K562 (cell line): ENCODE data around the gene ADGRG1. TPM values are rescaled to one million over a fixed set of nuclear protein-coding genes. Genes with fewer than 3 reads are reported as not detected.

Experiments
- CBFA2T3 ChIP-seq: fragments of 450-650 bp; IDR thresholded peaks from 2 replicates; pipeline ENCODE4 v1.6.1; 2017
- CBX1 ChIP-seq: sonication (generic); IDR thresholded peaks from 2 replicates; pipeline ENCODE4 v1.6.1; 2016; ENCODE audit warnings: antibody characterized with exemption, low read depth, mild to moderate bottlenecking
- ELK1 ChIP-seq: sonication (generic); formaldehyde crosslinking; IDR thresholded peaks from 2 replicates; pipeline ENCODE4 v1.8.1; 2022; ENCODE audit warnings: missing genetic modification reagents
- ETV6 ChIP-seq, 3 experiments: fragments of 150-350 bp in 1 of 3; sonication (generic) in 1 of 3; formaldehyde crosslinking in 1 of 3; IDR thresholded peaks; 2 replicates each; pipeline versions ENCODE4 v1.6.1 to v1.8.0; 2014 to 2022; ENCODE audit warnings: borderline replicate concordance in 2 of 3, low read depth in 2 of 3, antibody characterized with exemption in 1 of 3, low read length in 1 of 3, mild to moderate bottlenecking in 1 of 3, missing genetic modification reagents in 1 of 3
- FUS ChIP-seq: fragments of 200-400 bp; formaldehyde crosslinking; optimal IDR thresholded peaks from 2 replicates; pipeline ENCODE3; 2017; ENCODE audit warnings: low read depth, low read length
- HMBOX1 ChIP-seq: sonication (generic); IDR thresholded peaks from 2 replicates; pipeline ENCODE4 v1.6.1; 2016
- JUN ChIP-seq, 2 experiments: sonication (generic) in 1 of 2; formaldehyde crosslinking in 1 of 2; IDR thresholded peaks; 2 replicates each; pipeline versions ENCODE4 v1.6.1 to v1.8.0; 2012 to 2022; ENCODE audit warnings: borderline replicate concordance in 2 of 2, mild to moderate bottlenecking in 2 of 2, improper control_type of control experiment in 1 of 2, low read depth in 1 of 2, low read length in 1 of 2, missing genetic modification reagents in 1 of 2
- LCOR ChIP-seq: sonication (generic); formaldehyde crosslinking; IDR thresholded peaks from 2 replicates; pipeline ENCODE4 v1.8.0; 2022; ENCODE audit warnings: mild to moderate bottlenecking, missing genetic modification reagents
- PBX2 ChIP-seq, 2 experiments: IDR thresholded peaks in 1 of 2; conservative IDR thresholded peaks in 1 of 2; 2 replicates each; pipeline ENCODE4 v1.6.1; 2016; ENCODE audit warnings: low read depth in 2 of 2, mild to moderate bottlenecking in 1 of 2, missing compliant biosample characterization in 1 of 2, missing genetic modification characterization in 1 of 2, moderate library complexity in 1 of 2
- TGIF2 ChIP-seq: sonication (generic); formaldehyde crosslinking; IDR thresholded peaks from 2 replicates; pipeline ENCODE4 v1.8.1; 2022; ENCODE audit warnings: mild to moderate bottlenecking, missing genetic modification reagents, moderate library complexity
- ZC3H11A ChIP-seq: IDR thresholded peaks from 2 replicates; pipeline ENCODE4 v1.6.1; 2012; ENCODE audit warnings: low read depth, low read length, improper control_type of control experiment
- ZNF12 ChIP-seq: sonication (generic); formaldehyde crosslinking; IDR thresholded peaks from 2 replicates; pipeline ENCODE4 v1.4.0; 2020; ENCODE audit warnings: mild to moderate bottlenecking, missing genetic modification reagents
- ZNF507 ChIP-seq: conservative IDR thresholded peaks from 2 replicates; pipeline ENCODE4 v1.6.1; 2017; ENCODE audit warnings: missing genetic modification characterization, missing compliant biosample characterization
- polyA plus RNA-seq, 8 experiments: library from polyadenylated mRNA; depleted of rRNA in 4 of 8; stranded (reverse) in 5 of 8; unstranded in 3 of 8; fragments of >200 nt; fragmentation: Nextera tagmentation in 2 of 8; fragmentation: Illumina TruSeq in 1 of 8; extraction: Ambion mirVana in 2 of 8; extraction: Trizol in 1 of 8; gene quantifications; 2 replicates each; pipeline versions ENCODE4 v1.2.1 to v1.2.3, GENCODE V29; 2011 to 2014; ENCODE audit warnings: inconsistent platforms in 1 of 8, missing spikeins in 1 of 8
- total RNA-seq, 7 experiments: library from RNA; depleted of rRNA in 6 of 7; stranded (reverse); fragments of >200 nt in 6 of 7; fragmentation: Illumina TruSeq in 2 of 7; extraction: Trizol in 2 of 7; gene quantifications; 2 replicates each; pipeline versions ENCODE4 v1.2.1 to v1.2.3, GENCODE V29; 2011 to 2021; ENCODE audit warnings: low replicate concordance in 1 of 7
- TF ChIP-seq, protein P1 (sequence below): fragments of 250-450 bp; sonication (Bioruptor Pico); IDR thresholded peaks from 2 replicates; pipeline ENCODE4 v1.5.0; 2021; ENCODE audit warnings: mild to moderate bottlenecking, moderate library complexity
- TF ChIP-seq, protein P2 (sequence below): fragments of 250-450 bp; sonication (Bioruptor Pico); IDR thresholded peaks from 2 replicates; pipeline ENCODE4 v1.9.0; 2021; ENCODE audit warnings: mild to moderate bottlenecking, inconsistent platforms

Gene ADGRG1
- total and polyA plus RNA-seq, 9 of the 15 experiments (the other 6 are each of a cell fraction or from before 2014, with no cell fraction given): 0.04 to 0.31 (median 0.16) TPM; not detected in 6

DNA sequence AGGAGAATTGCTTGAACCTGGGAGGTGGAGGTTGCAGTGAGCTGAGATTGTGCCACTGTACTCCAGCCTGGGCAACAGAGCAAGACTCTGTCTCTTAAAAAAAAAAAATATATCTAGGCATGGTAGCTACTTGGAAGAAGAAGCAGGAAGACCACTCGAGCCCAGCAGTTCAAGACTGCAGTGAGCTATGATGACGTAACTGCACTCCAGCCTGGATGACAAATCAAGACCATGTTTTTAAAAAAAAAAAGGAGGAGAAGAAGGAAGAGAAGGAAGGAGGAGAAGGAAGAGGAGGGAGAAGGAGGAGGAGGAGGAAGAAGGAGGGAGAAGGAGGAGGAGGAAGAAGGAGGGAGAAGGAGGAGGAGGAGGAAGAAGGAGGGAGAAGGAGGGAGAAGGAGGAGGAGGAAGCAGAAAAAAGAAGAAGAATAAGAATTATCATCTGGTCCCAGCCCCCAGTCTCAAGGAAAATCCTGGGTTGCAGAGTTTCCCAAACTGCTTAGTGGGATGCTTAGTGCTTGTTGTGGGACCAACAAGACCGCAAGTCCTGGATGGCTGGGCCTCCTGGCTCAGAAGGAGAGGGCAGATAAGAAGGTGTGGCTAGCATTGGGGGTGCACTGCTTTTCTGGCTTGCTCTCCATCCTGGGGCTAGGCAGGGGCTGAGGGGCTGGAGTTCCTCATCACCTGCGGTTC is 62.5 kb downstream of the ADGRG1 start (continued):
- TF ChIP-seq ZC3H11A (no peak), ELK1 (no peak), ZNF12 (CRISPR knock-in tag) (no peak), PBX2 (CRISPR knock-in tag; IDR thresholded peaks at IDR 0.05; ENCODE audit: low read depth) (no peak), PBX2 (tag; conservative IDR thresholded peaks at IDR 0.05; ENCODE audit: low read depth) (no peak), CBFA2T3 (peak; percentile 86), ZNF507 (no peak), LCOR (CRISPR knock-in tag) (no peak), FUS (no peak), TGIF2 (no peak), ETV6 (IDR thresholded peaks at IDR 0.05; ENCODE audit: borderline replicate concordance in 1 of 2, low read depth in 2 of 2, low read length in 1 of 2) (no peak), ETV6 (CRISPR knock-in tag; IDR thresholded peaks at IDR 0.05; ENCODE audit: borderline replicate concordance) (no peak), CBX1 (no peak), HMBOX1 (no peak), JUN (IDR thresholded peaks at IDR 0.05; ENCODE audit: borderline replicate concordance, low read depth, low read length) (no peak), JUN (CRISPR knock-in tag; IDR thresholded peaks at IDR 0.05; ENCODE audit: borderline replicate concordance) (no peak)
- TF ChIP-seq, protein P1, sequence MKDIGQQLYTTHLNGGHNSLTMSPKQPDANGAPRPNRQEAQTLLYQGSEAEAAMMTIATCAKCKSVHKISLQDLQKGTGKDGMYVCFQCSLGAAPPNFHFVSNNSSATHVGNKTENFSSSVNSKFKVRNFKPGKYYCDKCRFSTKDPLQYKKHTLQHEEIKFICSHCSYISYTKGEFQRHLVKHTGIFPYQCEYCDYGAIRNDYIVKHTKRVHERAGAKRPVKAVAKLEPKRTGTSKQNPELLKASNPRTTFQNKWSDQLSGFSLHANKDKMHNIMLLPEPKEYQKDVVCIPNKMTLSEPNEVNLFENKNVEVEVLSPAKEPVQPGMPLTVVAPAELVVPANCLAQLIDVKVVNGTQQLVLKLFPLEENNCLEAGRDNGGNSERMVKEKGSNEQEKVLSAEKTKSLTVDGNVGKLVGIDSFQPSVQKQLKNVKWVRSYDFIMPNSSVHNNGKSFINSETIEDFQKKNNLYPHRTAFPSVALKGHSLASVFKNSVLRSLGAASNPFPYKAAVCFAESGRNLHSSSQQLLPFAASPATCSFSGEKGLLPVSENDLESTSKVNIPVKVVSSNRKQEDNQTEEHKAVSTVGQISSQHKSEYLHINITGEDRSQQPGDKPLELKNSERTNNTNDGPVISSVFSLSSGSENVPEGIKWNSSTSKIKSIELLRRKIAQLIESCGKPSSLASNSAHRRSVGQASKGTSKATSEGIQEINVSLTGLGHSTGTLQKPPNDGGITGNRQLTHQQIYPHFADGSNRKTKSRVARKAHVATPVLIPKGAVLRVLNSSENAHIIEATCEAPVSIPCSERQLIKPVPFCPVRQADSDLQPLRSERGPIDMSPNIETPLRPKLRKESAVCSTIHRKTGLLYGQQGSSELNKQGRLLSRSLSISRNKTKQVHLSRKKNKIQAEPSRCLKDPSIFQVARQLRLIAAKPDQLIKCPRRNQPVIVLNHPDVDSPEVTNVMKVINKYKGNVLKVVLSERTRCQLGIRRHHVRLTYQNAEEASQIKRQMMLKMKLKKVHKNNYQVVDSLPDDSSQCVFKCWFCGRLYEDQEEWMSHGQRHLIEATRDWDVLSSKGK (CRISPR knock-in tag): no peak
- TF ChIP-seq, protein P2, sequence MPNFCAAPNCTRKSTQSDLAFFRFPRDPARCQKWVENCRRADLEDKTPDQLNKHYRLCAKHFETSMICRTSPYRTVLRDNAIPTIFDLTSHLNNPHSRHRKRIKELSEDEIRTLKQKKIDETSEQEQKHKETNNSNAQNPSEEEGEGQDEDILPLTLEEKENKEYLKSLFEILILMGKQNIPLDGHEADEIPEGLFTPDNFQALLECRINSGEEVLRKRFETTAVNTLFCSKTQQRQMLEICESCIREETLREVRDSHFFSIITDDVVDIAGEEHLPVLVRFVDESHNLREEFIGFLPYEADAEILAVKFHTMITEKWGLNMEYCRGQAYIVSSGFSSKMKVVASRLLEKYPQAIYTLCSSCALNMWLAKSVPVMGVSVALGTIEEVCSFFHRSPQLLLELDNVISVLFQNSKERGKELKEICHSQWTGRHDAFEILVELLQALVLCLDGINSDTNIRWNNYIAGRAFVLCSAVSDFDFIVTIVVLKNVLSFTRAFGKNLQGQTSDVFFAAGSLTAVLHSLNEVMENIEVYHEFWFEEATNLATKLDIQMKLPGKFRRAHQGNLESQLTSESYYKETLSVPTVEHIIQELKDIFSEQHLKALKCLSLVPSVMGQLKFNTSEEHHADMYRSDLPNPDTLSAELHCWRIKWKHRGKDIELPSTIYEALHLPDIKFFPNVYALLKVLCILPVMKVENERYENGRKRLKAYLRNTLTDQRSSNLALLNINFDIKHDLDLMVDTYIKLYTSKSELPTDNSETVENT (CRISPR knock-in tag): no peak
